ENCODE results near the gene PNPO.
"Not testable (repeated sequence)": the region's sequence is repeated elsewhere in the genome, so short reads cannot be mapped to it uniquely, and the experiment has no call there.

The PNPO gene

GRCh38 chr17:47929218-47930000 lies 12.0 kb upstream of the PNPO start:
- Mint-ChIP-seq H3K27me3 (ENCODE audit: low read depth) (no peaks in the 10 kb centered on the region), H3K4me3 (no peak overlapping the region), H3K4me1 (ENCODE audit: low read depth) (peaks cover 2% of the 10 kb centered on the region), H3K9me3 (no peaks in the 10 kb centered on the region), H3K27ac (no peak overlapping the region), H3K36me3 (ENCODE audit: low read depth) (peaks cover 26% of the 10 kb centered on the region)

GRCh38 chr17:47931848-47932247 lies 9.5 kb upstream of the PNPO start:
- Mint-ChIP-seq H3K27me3 (ENCODE audit: low read depth) (no peaks in the 10 kb centered on the region), H3K4me1 (ENCODE audit: low read depth) (peaks cover 1% of the 10 kb centered on the region), H3K27ac (no peak overlapping the region), H3K36me3 (ENCODE audit: low read depth) (peaks cover 12% of the 10 kb centered on the region), H3K4me3 (no peak overlapping the region), H3K9me3 (no peaks in the 10 kb centered on the region)

GRCh38 chr17:47934856-47935255 lies 6.5 kb upstream of the PNPO start:
- Mint-ChIP-seq H3K4me1 (ENCODE audit: low read depth) (peaks cover under 1% of the 10 kb centered on the region), H3K4me3 (no peak overlapping the region), H3K9me3 (no peaks in the 10 kb centered on the region), H3K36me3 (ENCODE audit: low read depth) (peaks cover 4% of the 10 kb centered on the region), H3K27ac (no peak overlapping the region), H3K27me3 (ENCODE audit: low read depth) (no peaks in the 10 kb centered on the region)

GRCh38 chr17:47935468-47935867 lies 5.9 kb upstream of the PNPO start:
- not testable (repeated sequence) for H3K27me3 Mint-ChIP-seq (ENCODE audit: low read depth); H3K4me3 Mint-ChIP-seq; H3K9me3 Mint-ChIP-seq; H3K4me1 Mint-ChIP-seq (ENCODE audit: low read depth); H3K36me3 Mint-ChIP-seq (ENCODE audit: low read depth); H3K27ac Mint-ChIP-seq

GRCh38 chr17:47935961-47936360 lies 5.4 kb upstream of the PNPO start:
- Mint-ChIP-seq H3K27ac (no peak overlapping the region), H3K36me3 (ENCODE audit: low read depth) (peaks cover 5% of the 10 kb centered on the region), H3K4me1 (ENCODE audit: low read depth) (peaks cover 8% of the 10 kb centered on the region), H3K9me3 (peaks cover 3% of the 10 kb centered on the region), H3K27me3 (ENCODE audit: low read depth) (no peaks in the 10 kb centered on the region), H3K4me3 (no peak overlapping the region)

GRCh38 chr17:47937941-47938340 lies 3.4 kb upstream of the PNPO start:
- no peak overlapping the region for H3K4me3 Mint-ChIP-seq
- H3K36me3 Mint-ChIP-seq (ENCODE audit: low read depth) = peaks cover 3% of the 10 kb centered on the region
- no peaks in the 10 kb centered on the region for H3K27me3 Mint-ChIP-seq (ENCODE audit: low read depth)
- peaks cover 17% of the 10 kb centered on the region for H3K4me1 Mint-ChIP-seq (ENCODE audit: low read depth)
- peaks cover 5% of the 10 kb centered on the region for H3K9me3 Mint-ChIP-seq
- no peak overlapping the region for H3K27ac Mint-ChIP-seq

- Mint-ChIP-seq H3K9me3 (peaks cover 5% of the 10 kb centered on the region), H3K27ac (peak overlapping the region; percentile 95), H3K4me1 (ENCODE audit: low read depth) (peaks cover 40% of the 10 kb centered on the region), H3K4me3 (peak overlapping the region; percentile 92), H3K36me3 (ENCODE audit: low read depth) (peaks cover 23% of the 10 kb centered on the region), H3K27me3 (ENCODE audit: low read depth) (no peaks in the 10 kb centered on the region)
Measured at GRCh38 chr17:47942096-47942510, 732 bp downstream of the PNPO start.

- Mint-ChIP-seq H3K36me3 (ENCODE audit: low read depth) (peaks cover 25% of the 10 kb centered on the region), H3K9me3 (peaks cover 5% of the 10 kb centered on the region), H3K27ac (no peak overlapping the region), H3K4me3 (peak overlapping the region; percentile 92), H3K4me1 (ENCODE audit: low read depth) (peaks cover 41% of the 10 kb centered on the region), H3K27me3 (ENCODE audit: low read depth) (no peaks in the 10 kb centered on the region)
Measured at GRCh38 chr17:47942568-47942967, 1.2 kb downstream of the PNPO start.

GRCh38 chr17:47945080-47945479 lies 3.7 kb downstream of the PNPO start:
- peaks cover 54% of the 10 kb centered on the region for H3K4me1 Mint-ChIP-seq (ENCODE audit: low read depth)

GRCh38 chr17:47945529-47946508 lies 4.4 kb downstream of the PNPO start:
- Mint-ChIP-seq H3K4me3 (no peak overlapping the region), H3K4me1 (ENCODE audit: low read depth) (peaks cover 50% of the 10 kb centered on the region)

More at GRCh38 chr17:47945080-47945479, 3.7 kb downstream of the PNPO start:
- H3K27ac Mint-ChIP-seq = peak overlapping the region; percentile 56
- peaks cover 5% of the 10 kb centered on the region for H3K9me3 Mint-ChIP-seq
- H3K4me3 Mint-ChIP-seq = peak overlapping the region; percentile 29
- peaks cover 33% of the 10 kb centered on the region for H3K36me3 Mint-ChIP-seq (ENCODE audit: low read depth)
- H3K27me3 Mint-ChIP-seq (ENCODE audit: low read depth) = no peaks in the 10 kb centered on the region

GRCh38 chr17:47946516-47946915 lies 5.1 kb downstream of the PNPO start:
- H3K4me1 Mint-ChIP-seq (ENCODE audit: low read depth) = peaks cover 44% of the 10 kb centered on the region
- H3K27ac Mint-ChIP-seq = no peak overlapping the region
- H3K4me3 Mint-ChIP-seq = no peak overlapping the region
- H3K27me3 Mint-ChIP-seq (ENCODE audit: low read depth) = no peaks in the 10 kb centered on the region
- H3K9me3 Mint-ChIP-seq = no peaks in the 10 kb centered on the region
- peaks cover 30% of the 10 kb centered on the region for H3K36me3 Mint-ChIP-seq (ENCODE audit: low read depth)

More at GRCh38 chr17:47945529-47946508, 4.4 kb downstream of the PNPO start:
- H3K36me3 Mint-ChIP-seq (ENCODE audit: low read depth) = peaks cover 33% of the 10 kb centered on the region
- peak overlapping the region; percentile 56 for H3K27ac Mint-ChIP-seq
- no peaks in the 10 kb centered on the region for H3K27me3 Mint-ChIP-seq (ENCODE audit: low read depth)
- H3K9me3 Mint-ChIP-seq = peaks cover 4% of the 10 kb centered on the region

GRCh38 chr17:47946929-47947397 lies 5.6 kb downstream of the PNPO start:
- H3K27ac Mint-ChIP-seq = peak overlapping the region; percentile 32
- no peaks in the 10 kb centered on the region for H3K27me3 Mint-ChIP-seq (ENCODE audit: low read depth)
- H3K36me3 Mint-ChIP-seq (ENCODE audit: low read depth) = peaks cover 32% of the 10 kb centered on the region
- H3K9me3 Mint-ChIP-seq = no peaks in the 10 kb centered on the region
- no peak overlapping the region for H3K4me3 Mint-ChIP-seq
- H3K4me1 Mint-ChIP-seq (ENCODE audit: low read depth) = peaks cover 43% of the 10 kb centered on the region

- Mint-ChIP-seq H3K9me3 (no peaks in the 10 kb centered on the region), H3K36me3 (ENCODE audit: low read depth) (peaks cover 29% of the 10 kb centered on the region), H3K27ac (no peak overlapping the region), H3K4me3 (no peak overlapping the region), H3K4me1 (ENCODE audit: low read depth) (peaks cover 36% of the 10 kb centered on the region), H3K27me3 (ENCODE audit: low read depth) (no peaks in the 10 kb centered on the region)
Measured at GRCh38 chr17:47948706-47949196, 7.4 kb downstream of the PNPO start.

- no peaks in the 10 kb centered on the region for H3K9me3 Mint-ChIP-seq
- peaks cover 29% of the 10 kb centered on the region for H3K36me3 Mint-ChIP-seq (ENCODE audit: low read depth)
- H3K27me3 Mint-ChIP-seq (ENCODE audit: low read depth) = no peaks in the 10 kb centered on the region
- H3K4me1 Mint-ChIP-seq (ENCODE audit: low read depth) = peaks cover 36% of the 10 kb centered on the region
- H3K4me3 Mint-ChIP-seq = peak overlapping the region; percentile 64
- H3K27ac Mint-ChIP-seq = peak overlapping the region; percentile 80
Measured at GRCh38 chr17:47949197-47949759, 7.9 kb downstream of the PNPO start.

Measured in T-helper 1 cell treated with Interleukin-12 subunit alpha and Interleukin-12 subunit beta and Interleukin-4 antibody, amounts not matched to agents 30 μg/mL and 1 μg/mL, for 36 hours (primary cell).